NCI-H510A (cell line): ENCODE measurements around the gene ACOXL.
"Not testable (repeated sequence)": the region's sequence is repeated elsewhere in the genome, so short reads cannot be mapped to it uniquely, and the experiment has no call there.

ENCODE experiments used
- DNase-seq: peaks from one replicate; lab custom pipeline; 2025; lab: John Stamatoyannopoulos, UW

ACOXL gene

DNA sequence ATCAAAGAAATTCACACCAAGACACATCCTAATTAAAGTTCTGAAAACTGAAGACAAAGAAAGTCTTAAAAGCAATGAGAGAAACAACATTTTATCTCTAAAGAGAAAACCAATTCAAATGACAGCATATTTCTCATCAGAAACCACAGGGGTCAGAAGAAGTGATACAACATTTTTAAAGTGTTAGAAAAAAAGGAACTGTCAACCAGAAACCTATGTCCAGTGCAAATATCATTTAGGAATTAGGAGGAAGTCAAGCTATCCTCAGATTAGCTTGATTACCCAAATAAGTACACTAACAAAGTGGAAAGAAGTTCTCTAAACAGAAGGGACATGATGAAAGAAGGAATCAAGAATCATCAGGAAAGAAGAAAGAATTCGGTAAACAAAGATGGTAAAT is 328.8 kb downstream of the ACOXL start:
- no peak for DNase-seq

DNA sequence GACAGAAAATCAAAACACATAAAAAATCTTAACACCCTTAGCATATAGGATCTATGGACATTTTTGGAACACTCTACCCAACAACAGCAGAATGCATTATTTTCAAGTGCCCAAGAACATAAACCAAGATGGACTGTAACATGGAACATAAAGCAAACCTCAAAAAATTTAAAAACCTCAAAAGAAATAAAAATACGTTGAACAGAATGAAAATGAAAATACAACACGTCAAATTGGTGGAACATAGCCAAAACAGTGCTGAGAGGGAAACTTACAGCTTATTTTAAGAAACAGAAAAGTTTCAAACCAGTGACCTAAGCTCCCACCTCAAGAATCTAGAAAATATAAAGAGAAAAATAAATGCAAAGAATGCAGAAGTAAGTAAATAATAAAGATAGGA is 330.0 kb downstream of the ACOXL start:
- no peak for DNase-seq

DNA sequence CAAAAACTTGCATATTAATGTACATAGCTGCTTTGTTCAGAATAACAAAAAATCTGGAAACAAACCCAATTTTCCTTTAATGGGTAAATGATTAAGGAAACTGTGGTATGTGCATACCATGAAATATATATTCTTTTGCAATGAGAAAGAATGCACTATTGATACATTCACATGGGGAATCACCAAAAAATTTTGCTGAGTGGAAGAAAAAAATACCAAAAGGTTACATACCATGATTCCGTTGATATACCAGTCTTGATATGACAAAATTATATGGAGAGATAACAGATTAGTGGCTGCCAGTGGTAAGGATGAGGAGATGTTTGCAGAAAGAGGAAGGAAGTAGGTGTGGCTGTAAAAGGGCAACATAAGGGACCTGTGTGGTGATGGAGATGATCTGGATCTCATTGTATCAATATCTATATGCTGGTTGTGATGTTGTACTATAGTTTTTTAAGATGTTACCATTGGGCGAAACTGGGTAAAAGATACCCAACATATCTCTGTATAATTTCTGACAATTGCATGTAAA is 333.8 kb downstream of the ACOXL start:
- no peak for DNase-seq

DNA sequence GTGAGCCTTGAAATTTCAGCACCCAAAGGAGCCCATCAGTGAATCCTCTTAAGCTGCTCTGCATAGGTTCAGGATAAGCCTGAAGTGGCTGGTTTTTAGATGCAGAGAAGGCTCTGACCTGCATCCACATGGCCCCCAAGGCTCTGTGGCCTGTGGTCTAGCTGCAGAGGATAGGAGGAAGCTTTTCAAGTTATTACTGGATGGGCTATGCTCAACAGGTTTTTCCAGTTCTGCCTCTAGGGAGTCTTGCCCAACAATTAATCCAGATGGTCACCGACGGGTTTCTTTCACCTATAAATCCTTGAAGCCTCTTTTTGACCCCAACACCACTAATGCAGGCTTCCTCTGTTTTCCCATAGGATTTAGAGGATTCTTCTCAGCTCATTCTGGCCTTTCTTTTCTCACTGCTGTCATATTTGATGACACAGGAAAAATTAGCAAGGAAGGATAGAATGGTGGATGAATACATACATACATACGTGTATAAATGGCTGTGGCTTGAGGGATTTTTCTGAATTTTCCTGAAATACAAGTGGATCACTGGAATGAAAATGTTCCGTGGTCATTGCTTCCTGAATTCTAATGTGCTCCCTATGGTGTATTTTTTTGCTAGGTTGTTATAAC is 336.2 kb downstream of the ACOXL start:
- peak; percentile 89 for DNase-seq

DNA sequence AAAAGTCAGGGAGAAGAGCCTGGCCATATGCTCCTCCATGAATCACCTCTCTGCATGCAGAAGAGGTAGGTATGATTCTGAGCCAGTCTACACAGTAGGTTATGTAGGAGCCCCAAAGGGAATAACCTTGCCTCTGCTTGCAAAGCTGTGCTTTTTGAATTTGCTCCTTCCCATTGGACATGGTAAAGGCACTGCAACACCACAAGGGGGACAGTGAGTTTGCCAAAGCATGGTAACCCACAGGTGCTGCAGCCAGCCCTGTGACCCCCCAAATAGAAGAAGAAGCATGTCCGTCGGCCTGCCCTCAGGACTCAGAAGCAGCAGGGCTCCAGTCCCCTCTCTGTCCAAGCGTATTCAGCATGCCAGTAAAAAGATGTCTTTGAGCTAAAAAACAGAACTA is 337.3 kb downstream of the ACOXL start:
- no peak for DNase-seq

DNA sequence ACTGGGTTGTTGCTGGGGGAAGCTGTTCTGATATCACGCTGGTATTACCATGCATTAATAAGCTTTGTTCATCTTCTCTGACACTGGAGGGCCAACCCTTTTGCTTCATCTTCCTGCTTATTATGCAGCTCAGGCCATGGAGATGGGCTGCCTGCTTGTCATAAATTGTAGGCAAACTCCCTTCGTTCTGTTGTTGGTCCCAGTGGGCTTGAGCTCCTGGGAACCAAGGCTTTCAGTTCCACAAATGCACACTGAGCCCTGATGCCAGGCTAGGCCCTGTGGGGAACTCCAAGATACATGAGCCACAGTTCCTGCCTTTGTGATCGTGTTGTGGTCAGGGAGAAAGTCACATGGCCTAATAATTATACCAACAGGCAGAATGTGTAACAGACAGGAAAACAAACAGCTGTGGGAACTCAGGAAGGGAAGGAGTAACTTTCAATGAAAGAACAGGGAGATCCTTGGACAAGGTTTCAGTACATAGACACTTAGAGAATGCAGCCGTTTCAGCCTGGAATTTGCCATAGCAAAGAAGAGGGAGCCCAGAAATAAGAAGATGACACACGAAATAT is 339.3 kb downstream of the ACOXL start:
- DNase-seq = no peak

DNA sequence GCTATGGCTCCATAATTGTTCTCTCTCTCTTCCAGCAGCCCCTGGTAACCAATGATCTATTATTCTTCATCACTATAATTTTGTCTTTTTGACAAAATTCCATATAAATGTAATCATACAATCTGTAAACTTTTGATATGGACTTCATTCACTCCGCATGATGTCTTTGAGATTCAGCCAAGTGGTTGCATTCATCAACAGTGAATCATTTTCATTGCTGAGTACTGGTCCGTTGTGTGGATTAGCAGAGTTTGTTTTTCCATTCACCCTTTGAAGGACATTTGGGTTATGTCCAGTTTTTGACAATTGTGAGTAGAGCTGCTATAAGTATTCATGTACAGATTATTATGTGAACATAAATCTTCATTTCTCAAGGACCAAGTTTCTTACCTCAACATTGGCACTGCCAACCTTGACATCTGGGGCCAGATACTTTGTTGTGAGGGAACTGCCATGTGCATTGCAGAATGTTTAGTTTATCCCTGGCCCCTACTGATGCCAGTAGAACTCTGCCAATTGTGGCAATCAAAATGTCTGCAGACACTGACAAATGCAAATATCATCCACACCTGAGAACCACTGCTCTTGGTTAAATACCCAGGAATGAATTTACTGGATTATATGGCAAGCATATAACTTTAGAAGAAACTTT is 340.0 kb downstream of the ACOXL start:
- DNase-seq = no peak

DNA sequence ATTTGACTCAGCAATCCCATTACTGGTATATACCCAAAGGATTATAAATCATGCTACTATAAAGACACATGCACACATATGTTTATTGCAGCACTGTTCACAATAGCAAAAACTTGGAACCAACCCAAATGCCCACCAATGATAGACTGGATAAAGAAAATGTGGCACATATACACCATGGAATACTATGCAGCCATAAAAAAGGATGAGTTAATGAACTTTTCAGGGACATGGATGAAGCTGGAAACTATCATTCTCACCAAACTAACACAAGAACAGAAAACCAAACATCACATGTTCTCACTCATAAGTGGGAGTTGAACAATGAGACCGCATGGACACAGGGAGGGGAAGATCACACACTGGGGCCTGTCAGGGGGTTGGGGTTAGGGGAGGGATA is 350.3 kb downstream of the ACOXL start:
- DNase-seq = not testable (repeated sequence)

DNA sequence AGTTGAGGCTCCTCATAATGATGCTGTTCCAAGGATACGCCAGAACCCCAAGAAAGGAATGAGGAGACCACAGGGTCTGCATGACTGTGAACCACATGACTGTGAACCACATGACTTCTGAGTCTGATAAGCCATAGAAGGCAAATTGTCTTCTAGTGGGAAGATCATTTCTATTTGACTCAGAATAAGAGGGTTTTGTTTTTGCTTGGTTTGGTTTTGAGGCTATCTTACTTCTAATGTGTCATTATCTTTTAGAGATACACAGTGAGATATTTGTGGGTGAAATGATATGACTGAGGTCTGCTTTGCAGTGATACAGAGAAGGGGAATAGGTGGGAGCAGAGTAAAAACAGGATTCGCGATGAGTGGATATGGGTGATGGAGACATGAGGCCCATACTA is 359.4 kb downstream of the ACOXL start:
- no peak for DNase-seq

DNA sequence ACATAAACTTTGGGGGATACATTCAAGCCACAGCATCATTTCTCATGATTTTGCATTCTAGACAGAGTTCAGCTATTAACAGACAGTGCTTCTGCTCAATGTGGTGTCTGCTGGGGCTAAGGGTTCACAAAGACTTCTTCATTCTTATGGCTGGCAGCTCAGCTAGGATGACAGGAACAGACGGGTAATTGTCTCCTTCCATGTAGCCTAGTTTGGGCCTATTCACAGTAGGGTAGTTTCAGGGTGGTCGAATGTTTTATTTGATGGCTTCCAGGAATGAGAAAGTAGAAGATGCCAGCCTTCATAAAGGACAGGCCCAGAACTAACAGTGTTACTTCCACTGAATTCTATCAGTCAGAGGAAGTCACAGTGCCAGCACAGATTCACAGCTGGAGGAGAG is 362.3 kb downstream of the ACOXL start:
- DNase-seq = no peak

DNA sequence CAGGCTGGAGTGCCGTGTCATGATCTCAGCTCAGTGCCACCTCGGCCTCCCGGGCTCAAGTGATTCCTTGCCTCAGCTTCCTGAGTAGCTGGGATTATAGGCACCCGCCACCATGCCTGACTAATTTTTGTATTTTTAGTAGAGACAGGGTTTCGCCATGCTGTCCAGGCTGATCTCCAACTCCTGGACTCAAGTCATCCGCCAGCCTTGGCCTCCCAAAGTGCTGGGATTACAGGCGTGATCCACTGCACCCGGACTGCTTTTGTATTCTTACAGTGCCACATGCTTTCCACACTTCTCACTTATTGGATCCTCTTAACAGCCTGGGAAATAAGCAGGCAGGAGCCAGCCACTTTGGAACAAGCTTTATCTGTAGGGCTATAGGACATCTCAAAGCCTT is 363.1 kb downstream of the ACOXL start:
- no peak for DNase-seq

DNA sequence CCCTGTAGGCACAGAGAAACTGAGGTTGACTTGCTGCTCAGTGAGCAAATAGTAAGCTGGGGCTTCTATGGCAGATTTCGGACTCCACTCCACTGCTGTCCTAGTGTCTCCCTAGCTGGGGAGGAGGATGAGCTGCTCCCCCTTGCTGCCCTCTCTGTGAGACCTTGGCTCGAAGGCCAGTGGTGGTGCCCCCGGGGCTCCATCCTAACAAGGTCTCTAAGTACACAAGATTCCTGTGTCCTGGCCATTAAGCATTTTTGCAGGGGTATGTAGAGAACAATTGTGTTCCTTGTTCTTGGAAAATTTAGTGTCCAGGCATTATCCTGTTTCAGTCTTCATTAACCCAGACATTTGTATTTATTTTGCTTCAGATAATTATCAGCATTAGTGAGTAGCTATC is 367.0 kb downstream of the ACOXL start:
- no peak for DNase-seq

DNA sequence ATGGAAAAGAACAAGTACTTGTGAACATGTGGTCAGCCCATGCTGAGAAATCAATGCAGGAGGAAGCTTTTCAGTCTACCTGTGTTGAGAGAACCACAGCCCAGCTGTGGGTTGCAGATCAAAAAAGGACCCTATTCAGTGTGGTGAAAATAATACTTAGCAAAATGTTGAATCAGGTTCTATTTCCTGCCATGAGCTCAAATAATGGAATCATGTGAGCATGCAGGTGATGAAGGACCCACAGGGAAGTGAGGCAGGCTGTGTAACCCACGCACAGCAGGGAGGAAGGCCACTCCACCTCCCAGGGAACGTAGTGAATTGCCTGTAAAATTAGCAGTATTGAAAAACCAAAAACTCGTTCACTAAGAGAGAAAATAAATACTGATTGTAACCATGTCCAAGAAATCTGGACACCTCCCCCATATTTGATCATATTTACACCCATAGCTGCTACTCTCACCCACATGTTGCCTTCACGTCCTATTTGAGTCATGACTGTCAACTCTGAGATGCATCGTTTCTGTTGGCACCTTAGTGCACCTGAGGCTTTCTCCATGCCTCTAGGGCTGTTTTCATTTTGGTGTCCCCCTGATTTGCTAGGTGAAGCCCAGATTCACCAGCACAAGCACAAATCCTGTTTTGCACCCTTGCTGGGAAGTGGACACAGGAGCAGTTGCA is 367.9 kb downstream of the ACOXL start:
- DNase-seq = no peak

DNA sequence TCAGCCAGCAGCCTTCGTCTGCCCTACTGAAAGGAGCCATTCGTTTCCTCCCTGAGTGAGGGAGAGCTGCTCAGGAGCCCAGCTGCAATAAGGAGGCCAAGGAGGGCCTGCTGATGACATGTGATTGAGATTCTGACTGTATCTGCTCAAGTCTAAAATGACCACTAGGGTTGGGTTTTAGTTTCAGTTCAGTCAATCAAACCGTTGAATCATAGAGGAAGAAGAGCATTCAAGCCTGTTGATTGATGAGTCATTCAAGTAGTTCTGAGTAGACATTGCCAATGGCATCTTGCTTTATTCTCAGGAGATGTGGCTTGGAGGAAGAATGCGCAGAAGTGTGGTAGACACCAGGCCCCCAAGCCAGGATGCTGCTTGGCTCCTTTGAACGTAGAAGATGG is 368.4 kb downstream of the ACOXL start:
- no peak for DNase-seq

DNA sequence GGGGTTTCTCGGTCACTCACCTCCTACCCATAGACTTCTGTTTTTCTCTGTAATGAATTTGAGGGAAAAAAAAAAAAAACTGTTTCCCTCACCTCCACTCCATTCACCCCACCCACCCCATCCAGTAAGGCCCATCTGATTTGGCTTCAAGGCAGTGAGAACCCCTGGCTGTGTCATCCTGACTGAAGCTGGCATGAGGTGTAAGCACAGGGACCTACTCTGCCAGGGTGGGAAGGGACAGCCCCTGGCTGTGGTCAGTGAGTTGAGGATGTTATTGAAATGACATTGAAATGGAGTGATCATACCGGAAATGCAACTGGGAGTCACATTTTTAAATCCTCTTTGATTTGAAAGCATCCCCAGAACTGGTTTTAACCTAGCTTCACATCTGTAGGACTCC is 369.2 kb downstream of the ACOXL start:
- no peak for DNase-seq

DNA sequence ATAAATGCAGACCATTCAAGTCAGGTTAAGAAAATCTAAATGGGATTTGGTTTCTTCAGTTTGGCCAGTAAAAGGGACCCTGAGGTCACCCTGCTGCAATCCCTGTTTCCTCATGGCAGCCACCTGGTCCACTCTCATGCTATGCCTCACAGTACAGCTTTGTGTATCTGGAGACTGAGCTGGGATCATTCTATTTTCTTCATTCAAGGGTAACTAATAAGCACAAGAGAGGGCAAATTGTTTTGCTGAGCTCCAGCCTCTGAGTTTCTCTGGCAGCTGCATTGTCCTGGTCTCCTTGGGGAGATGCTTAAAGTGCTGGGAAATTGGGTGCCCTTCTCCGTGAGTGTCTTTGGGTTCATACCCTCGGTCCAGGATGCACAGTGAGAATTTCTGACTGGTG is 369.8 kb downstream of the ACOXL start:
- no peak for DNase-seq

DNA sequence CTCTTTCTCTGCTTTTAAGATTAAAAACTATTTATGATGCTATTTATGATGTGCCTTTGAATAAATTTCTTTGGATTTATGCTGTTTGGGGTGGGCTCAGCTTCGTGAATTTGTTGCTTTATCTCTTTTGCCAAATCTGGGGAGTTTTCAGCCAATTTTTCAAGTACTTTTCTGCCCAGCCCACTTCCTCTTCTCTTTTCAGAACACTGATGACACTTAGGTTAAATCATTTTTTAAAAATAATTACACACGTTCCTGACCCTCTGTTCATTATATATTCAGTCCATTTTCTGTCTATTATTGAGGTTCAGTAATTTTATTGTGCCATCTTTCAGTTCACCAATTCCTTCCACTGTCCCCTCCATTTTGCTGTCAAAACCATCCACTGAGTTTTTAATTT is 373.6 kb downstream of the ACOXL start:
- no peak for DNase-seq

DNA sequence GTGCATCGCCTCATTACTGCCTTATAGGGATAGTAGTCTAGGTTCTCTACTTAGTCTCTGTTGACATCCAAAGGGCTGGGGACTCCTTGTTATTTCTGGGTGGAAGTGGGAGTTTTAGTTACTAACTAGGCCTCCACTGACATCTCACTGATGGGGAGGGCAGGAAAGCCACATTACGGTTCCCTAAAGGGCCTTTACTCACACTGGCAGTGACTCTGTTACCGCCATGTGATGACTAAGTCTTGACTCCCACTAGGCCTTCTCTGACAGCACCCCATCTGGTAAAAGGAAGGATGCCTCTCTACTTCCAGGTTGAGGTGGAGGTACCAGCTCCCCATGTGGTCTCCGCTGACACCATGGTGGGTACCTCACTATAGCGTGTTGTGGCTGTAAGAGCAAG is 374.3 kb downstream of the ACOXL start:
- DNase-seq = no peak

DNA sequence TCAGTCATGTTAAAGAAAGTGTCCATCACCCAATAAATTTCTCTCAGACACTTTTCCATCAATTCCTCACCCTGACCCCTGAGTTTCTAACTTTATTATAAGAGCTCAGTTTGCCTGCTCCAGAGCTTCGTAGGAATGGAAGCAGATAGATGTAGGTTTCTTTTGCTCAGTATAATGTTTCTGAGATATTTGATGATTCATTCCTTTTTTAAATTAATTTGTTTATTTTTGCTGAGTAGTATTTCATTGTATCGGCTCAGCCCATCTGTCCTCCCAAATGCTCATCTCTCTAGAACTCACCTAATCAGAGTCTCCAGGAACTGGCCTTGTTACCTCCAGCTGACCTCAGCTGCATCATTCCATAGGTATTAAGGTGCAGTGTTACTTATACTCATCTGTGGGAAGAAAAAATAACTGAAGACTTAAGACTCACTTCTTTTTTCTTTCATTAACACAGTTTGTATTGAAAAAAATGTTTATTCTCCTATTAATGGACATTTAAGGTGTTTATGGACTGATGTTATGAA is 376.4 kb downstream of the ACOXL start:
- DNase-seq = no peak

DNA sequence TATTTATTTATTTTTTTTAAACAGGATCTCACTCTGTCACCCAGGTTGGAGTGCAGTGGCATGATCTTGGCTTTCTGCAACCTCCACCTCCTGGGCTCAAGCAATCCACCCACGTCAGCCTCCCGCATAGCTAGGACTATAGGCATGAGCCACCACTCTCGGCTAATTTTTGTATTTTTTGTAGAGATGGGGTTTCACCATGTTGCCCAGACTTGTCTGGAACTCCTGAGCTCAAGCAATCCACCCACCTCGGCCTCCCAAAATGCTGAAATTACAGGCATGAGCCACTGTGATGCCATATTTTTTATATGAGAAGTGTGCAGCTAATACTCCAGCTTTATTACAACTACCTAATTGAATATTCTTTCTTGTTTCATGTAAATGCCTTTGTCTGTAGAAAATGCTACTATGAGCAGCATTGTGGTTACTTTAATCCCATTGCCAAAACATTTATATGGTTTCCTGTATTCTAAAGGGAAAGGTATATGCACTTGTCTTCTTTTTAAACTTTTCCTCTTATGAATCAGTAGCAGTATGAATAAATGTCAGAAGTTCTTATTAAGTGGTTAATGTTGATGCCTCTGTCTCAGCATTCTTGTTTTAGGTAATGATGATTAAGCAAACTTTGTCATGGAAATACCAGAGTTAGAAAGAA is 378.9 kb downstream of the ACOXL start:
- DNase-seq = no peak

DNA sequence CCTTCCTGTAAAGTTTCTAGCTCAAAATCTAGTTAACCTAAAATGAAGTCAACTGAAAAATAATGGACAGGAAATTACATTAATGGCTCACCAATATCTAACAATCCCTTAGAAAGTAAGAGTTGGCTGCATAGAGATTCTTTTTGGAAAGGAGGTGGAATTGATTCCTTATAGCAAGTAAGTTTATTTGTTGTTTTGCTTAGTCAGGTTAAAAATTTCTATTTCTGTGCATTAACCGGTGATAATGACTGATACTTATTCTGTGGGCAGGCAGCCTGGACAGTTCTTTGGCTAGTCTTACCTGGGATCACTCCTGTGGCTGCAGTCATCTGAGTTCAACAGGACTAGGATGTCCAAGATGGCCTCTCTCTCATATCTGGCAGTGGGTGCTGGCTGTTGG is 381.5 kb downstream of the ACOXL start:
- no peak for DNase-seq

DNA sequence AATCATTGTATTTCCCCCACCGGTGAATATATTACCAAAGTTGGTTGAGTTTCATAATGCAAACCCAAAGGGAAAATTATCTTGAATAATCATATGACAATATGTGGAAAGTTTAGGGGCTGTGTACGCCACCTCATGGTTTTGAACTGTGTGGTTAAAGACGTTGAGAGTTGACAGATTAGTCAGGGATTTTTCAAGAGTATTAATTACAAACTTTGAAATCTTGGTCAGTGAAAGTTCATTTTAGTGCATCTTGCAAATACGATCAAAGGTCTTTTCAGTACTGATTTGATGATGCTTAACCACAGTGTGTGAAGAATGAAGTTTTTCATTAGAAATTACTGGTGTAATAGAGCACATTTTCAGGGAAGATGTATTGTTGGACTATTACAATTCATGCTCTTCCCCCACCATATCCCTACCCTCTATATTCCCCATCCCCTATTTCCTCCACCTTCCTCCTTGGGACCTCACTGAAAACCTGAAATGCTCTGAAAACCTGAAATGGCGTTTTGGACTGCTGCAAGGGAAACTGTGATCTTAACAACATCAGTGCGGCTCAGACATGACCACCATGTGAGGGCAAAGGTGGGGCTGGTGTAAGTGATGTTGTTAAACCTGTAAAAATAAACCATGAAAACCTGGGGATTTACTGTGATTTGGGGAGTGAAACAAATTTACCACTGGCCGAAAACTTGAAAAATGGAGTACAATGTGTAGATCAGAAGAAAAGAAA is 383.8 kb downstream of the ACOXL start:
- DNase-seq = no peak
